Astrocyte (in vitro differentiated cells and primary cell): Measurements from ENCODE around the gene TCIRG1. TPM values are rescaled to one million over a fixed set of nuclear protein-coding genes. Genes with fewer than 3 reads are reported as not detected.
A peak's percentile ranks its signal among the peaks of the same experiment; 100 is the strongest.

Experiments used
- DNase-seq: peaks from one replicate; pipeline ENCODE4 v3.0.0-alpha.2; 2010; ENCODE audit warnings: low read depth
- FAIRE-seq: peaks from 2 replicates; lab custom pipeline; 2011; peaks lifted over from hg19 to GRCh38; lab: Jason Lieb, UNC
- H2AFZ ChIP-seq: 2 replicates; pipeline ENCODE4 v1.6.0; 2012; ENCODE audit warnings: low read depth, low read length, inconsistent platforms
- H3K27ac ChIP-seq: 2 replicates; pipeline ENCODE4 v1.5.1; 2011; ENCODE audit warnings: low read depth, low read length, inconsistent platforms
- H3K27me3 ChIP-seq: 2 replicates; pipeline ENCODE4 v1.6.0; 2011; ENCODE audit warnings: low read length, inconsistent platforms; ENCODE audit not compliant: insufficient read depth
- H3K36me3 ChIP-seq: 2 replicates; pipeline ENCODE4 v1.5.1; 2011; ENCODE audit warnings: low read length, inconsistent platforms; ENCODE audit not compliant: insufficient read depth
- H3K4me1 ChIP-seq: 2 replicates; pipeline ENCODE4 v1.5.1; 2011; ENCODE audit warnings: low read length, inconsistent platforms; ENCODE audit not compliant: insufficient read depth
- H3K4me2 ChIP-seq: 2 replicates; pipeline ENCODE4 v1.6.0; 2012; ENCODE audit warnings: low read length, inconsistent platforms
- H3K4me3 ChIP-seq: 2 replicates; pipeline ENCODE4 v1.5.1; 2011; ENCODE audit warnings: low read depth, mild to moderate bottlenecking, low read length, inconsistent platforms; ENCODE audit not compliant: insufficient read depth
- H3K79me2 ChIP-seq: 2 replicates; pipeline ENCODE4 v1.6.0; 2012; ENCODE audit warnings: mild to moderate bottlenecking, low read length, inconsistent platforms; ENCODE audit not compliant: insufficient read depth
- H3K9ac ChIP-seq: 2 replicates; pipeline ENCODE4 v1.6.0; 2012; ENCODE audit warnings: mild to moderate bottlenecking, low read length, inconsistent platforms
- H3K9me3 ChIP-seq: 2 replicates; pipeline ENCODE4 v1.5.1; 2012; ENCODE audit warnings: low read depth, mild to moderate bottlenecking, low read length, inconsistent platforms; ENCODE audit not compliant: insufficient read depth
- H4K20me1 ChIP-seq: 2 replicates; pipeline ENCODE4 v1.6.0; 2012; ENCODE audit warnings: low read length, inconsistent platforms; ENCODE audit not compliant: insufficient read depth
- H3K27ac Mint-ChIP-seq: one replicate; pipeline ENCODE4 v1.8.0; 2021; ENCODE audit warnings: mild to moderate bottlenecking, mixed read lengths; ENCODE audit not compliant: unreplicated experiment
- H3K27me3 Mint-ChIP-seq: one replicate; pipeline ENCODE4 v1.8.0; 2021; ENCODE audit warnings: low read depth, mixed read lengths; ENCODE audit not compliant: unreplicated experiment
- H3K36me3 Mint-ChIP-seq: one replicate; pipeline ENCODE4 v1.8.0; 2021; ENCODE audit warnings: low read depth, mixed read lengths; ENCODE audit not compliant: unreplicated experiment
- H3K4me1 Mint-ChIP-seq: one replicate; pipeline ENCODE4 v1.8.0; 2021; ENCODE audit warnings: low read depth, mixed read lengths; ENCODE audit not compliant: unreplicated experiment
- H3K4me3 Mint-ChIP-seq: one replicate; pipeline ENCODE4 v1.8.0; 2021; ENCODE audit warnings: mild to moderate bottlenecking, moderate library complexity, mixed read lengths; ENCODE audit not compliant: unreplicated experiment
- H3K9me3 Mint-ChIP-seq: one replicate; pipeline ENCODE4 v1.8.0; 2021; ENCODE audit warnings: mild to moderate bottlenecking, mixed read lengths; ENCODE audit not compliant: unreplicated experiment
- EZH2 ChIP-seq: IDR thresholded peaks from 2 replicates; pipeline ENCODE4 v1.6.1; 2012; ENCODE audit warnings: mild to moderate bottlenecking, low read length, inconsistent platforms; ENCODE audit not compliant: insufficient read depth
- total RNA-seq: library from RNA; stranded (reverse); gene quantifications from 2 replicates; pipeline ENCODE4 v1.2.1, GENCODE V29; 2021
- TF ChIP-seq, protein P1 (sequence below): IDR thresholded peaks from 2 replicates; pipeline ENCODE4 v1.5.1; 2011; ENCODE audit warnings: low read depth, mild to moderate bottlenecking, inconsistent platforms, low read length, moderate library complexity; ENCODE audit not compliant: insufficient read depth

Gene TCIRG1
- total RNA-seq, 1 donor from 2014 or later = 55.1 TPM

DNA sequence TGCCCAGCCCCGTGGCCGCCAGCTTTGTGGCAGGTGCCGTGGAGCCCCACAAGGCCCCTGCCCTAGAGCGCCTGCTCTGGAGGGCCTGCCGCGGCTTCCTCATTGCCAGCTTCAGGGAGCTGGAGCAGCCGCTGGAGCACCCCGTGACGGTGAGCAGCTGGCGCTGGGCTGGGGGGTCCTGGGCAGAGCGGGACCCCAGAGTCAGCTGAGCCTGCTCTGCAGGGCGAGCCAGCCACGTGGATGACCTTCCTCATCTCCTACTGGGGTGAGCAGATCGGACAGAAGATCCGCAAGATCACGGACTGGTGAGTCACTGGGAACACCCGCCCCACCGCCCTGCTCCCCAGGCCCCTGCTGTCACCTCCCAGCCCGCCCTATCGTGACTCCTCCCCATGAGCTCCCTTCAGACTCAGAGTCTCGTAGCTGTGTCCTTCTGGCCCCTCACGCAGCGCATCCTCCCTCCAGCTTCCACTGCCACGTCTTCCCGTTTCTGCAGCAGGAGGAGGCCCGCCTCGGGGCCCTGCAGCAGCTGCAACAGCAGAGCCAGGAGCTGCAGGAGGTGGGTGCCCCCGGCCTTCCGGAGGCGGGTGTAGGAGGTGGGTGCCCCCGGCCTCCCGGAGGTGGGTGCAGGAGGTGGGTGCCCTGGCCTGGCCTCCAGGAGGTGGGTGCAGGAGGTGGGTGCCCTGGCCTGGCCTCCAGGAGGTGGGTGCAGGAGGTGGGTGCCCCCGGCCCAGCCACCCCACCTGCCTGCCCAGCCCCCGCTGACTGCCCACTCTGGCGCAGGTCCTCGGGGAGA lies 4.7 kb downstream of the TCIRG1 start:
- no peak overlapping the region for H3K27ac ChIP-seq
- no peak overlapping the region for H3K4me3 ChIP-seq
- H4K20me1 ChIP-seq = peaks cover 21% of the 10 kb centered on the region
- peak overlapping the region; percentile 32 for H3K4me2 ChIP-seq
- H3K27me3 Mint-ChIP-seq = no peaks in the 10 kb centered on the region
- no peaks in the 10 kb centered on the region for H3K36me3 ChIP-seq
- no peak overlapping the region for H3K27ac Mint-ChIP-seq
- H3K36me3 Mint-ChIP-seq = peaks cover 2% of the 10 kb centered on the region
- TF ChIP-seq EZH2 = no peak
- TF ChIP-seq, protein P1, sequence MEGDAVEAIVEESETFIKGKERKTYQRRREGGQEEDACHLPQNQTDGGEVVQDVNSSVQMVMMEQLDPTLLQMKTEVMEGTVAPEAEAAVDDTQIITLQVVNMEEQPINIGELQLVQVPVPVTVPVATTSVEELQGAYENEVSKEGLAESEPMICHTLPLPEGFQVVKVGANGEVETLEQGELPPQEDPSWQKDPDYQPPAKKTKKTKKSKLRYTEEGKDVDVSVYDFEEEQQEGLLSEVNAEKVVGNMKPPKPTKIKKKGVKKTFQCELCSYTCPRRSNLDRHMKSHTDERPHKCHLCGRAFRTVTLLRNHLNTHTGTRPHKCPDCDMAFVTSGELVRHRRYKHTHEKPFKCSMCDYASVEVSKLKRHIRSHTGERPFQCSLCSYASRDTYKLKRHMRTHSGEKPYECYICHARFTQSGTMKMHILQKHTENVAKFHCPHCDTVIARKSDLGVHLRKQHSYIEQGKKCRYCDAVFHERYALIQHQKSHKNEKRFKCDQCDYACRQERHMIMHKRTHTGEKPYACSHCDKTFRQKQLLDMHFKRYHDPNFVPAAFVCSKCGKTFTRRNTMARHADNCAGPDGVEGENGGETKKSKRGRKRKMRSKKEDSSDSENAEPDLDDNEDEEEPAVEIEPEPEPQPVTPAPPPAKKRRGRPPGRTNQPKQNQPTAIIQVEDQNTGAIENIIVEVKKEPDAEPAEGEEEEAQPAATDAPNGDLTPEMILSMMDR = no peak
- no peaks in the 10 kb centered on the region for H3K9me3 ChIP-seq
- H3K4me1 ChIP-seq = peaks cover 25% of the 10 kb centered on the region
- peaks cover 4% of the 10 kb centered on the region for H3K4me1 Mint-ChIP-seq
- H3K79me2 ChIP-seq = peaks cover 32% of the 10 kb centered on the region
- no peak overlapping the region for H3K4me3 Mint-ChIP-seq
- no peaks in the 10 kb centered on the region for H3K9me3 Mint-ChIP-seq
- peak; percentile 22 for DNase-seq
- no peak overlapping the region for H3K9ac ChIP-seq
- H3K27me3 ChIP-seq = no peaks in the 10 kb centered on the region
- no peak for FAIRE-seq
- no peak overlapping the region for H2AFZ ChIP-seq

DNA sequence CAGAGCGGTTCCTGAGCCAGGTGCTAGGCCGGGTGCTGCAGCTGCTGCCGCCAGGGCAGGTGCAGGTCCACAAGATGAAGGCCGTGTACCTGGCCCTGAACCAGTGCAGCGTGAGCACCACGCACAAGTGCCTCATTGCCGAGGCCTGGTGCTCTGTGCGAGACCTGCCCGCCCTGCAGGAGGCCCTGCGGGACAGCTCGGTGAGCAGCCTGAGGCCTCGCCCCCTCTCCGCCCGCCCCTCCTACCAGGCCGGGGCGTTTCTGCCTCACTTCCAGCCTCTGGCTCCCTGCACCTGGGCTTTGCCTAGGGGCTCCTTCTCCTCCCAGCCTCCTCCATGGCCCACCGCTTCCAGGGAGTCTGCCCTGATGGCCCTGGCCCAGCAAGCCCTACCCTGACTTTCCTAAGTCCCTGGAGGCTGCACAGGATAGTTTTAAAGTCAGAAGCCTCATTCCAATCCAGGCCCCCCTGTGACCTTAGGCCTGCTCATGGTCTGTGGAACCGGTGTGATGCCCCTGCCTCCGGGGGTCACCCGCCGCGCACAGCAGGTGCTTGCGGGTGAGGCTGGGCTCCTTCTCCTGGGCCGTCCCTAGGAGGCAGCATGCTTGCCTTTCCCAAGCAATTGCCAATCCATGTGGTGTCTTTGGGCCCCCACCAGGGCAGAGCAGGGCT lies 5.5 kb downstream of the TCIRG1 start:
- TF ChIP-seq, protein P1 = no peak
- no peaks in the 10 kb centered on the region for H3K9me3 Mint-ChIP-seq
- peaks cover 4% of the 10 kb centered on the region for H3K4me1 Mint-ChIP-seq
- peaks cover 28% of the 10 kb centered on the region for H4K20me1 ChIP-seq
- FAIRE-seq = no peak
- H3K79me2 ChIP-seq = peaks cover 26% of the 10 kb centered on the region
- no peak overlapping the region for H3K27ac ChIP-seq
- peaks cover 22% of the 10 kb centered on the region for H3K4me1 ChIP-seq
- no peaks in the 10 kb centered on the region for H3K27me3 Mint-ChIP-seq
- no peaks in the 10 kb centered on the region for H3K27me3 ChIP-seq
- DNase-seq = no peak
- H3K9me3 ChIP-seq = no peaks in the 10 kb centered on the region
- no peak overlapping the region for H2AFZ ChIP-seq
- H3K36me3 Mint-ChIP-seq = peaks cover 2% of the 10 kb centered on the region
- H3K4me2 ChIP-seq = no peak overlapping the region
- H3K4me3 Mint-ChIP-seq = no peak overlapping the region
- no peak overlapping the region for H3K4me3 ChIP-seq
- no peak overlapping the region for H3K27ac Mint-ChIP-seq
- H3K9ac ChIP-seq = no peak overlapping the region
- H3K36me3 ChIP-seq = no peaks in the 10 kb centered on the region
